GM13977 (cell line): Measurements from ENCODE around the gene HTR2B.

Experiments used
- DNase-seq: peaks from one replicate; pipeline ENCODE4 v3.0.0; 2012; ENCODE audit warnings: low spot score
- CTCF ChIP-seq: IDR thresholded peaks from 2 replicates; pipeline ENCODE4 v1.5.1; 2012; ENCODE audit warnings: mild to moderate bottlenecking, control low read depth; ENCODE audit not compliant: insufficient read depth; ENCODE audit errors: extremely low read depth, missing control alignments
- in situ Hi-C: fragments of 300-500 bp; cut with MboI; formaldehyde crosslinking; loops from one replicate; pipeline ENCODE4 v1.12.0; 2022; ENCODE audit warnings: low sequenced_read_pairs, low pct_unique_long_range_greater_than_20kb, mixed read lengths, inconsistent platforms; ENCODE audit not compliant: unreplicated experiment

Gene HTR2B

GRCh38 chr2:231167745-231168459 lies 43.1 kb upstream of the HTR2B start:
- in situ Hi-C loops: no loop called here
- TF ChIP-seq CTCF: no peak
- no peak for DNase-seq

GRCh38 chr2:231163414-231164095 lies 38.7 kb upstream of the HTR2B start:
- in situ Hi-C loops: no loop called here
- no peak for DNase-seq

DNA sequence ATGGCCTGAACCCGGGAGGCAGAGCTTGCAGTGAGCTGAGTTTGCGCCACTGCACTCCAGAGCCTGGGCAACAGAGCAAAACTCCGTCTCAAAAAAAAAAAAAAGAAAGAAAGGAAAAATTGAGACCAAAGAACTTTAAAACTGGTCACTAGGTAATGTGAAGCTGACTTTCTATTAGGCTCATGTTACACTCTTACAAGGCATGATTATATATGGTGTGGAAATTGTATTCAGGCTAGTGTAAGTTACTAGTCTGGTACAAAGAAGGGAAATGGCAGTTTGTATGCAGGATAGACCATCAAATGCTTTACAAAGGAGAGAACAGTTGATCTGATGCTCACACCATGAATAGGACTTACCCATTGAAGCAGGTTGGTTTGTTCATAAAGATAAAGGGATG lies 38.2 kb upstream of the HTR2B start:
- TF ChIP-seq CTCF: no peak
- no peak for DNase-seq
- in situ Hi-C loops: no loop called here

More at GRCh38 chr2:231163414-231164095, 38.7 kb upstream of the HTR2B start:
- TF ChIP-seq CTCF: no peak

DNA sequence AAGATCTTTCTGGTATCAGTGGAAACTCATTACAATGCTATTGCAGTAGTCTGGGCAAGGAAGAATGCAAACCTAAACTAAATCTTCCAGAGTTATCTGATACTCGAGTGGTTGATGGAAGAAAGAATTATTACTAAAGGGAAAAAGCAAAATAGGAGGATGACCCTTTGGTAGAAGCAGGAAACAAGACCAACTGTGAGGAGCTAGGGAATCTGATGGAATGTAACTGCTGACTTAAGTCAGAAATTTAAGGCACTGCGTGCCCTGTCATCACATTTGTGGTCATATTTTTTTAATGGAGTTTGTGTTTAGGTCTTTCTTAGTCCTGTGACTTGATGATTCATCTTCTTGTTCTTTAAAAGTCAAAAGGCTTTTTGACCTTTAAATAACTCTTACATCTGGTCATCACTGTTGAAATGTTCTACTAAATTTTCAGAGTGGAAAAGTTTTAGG lies 37.1 kb upstream of the HTR2B start:
- TF ChIP-seq CTCF: no peak
- DNase-seq: no peak
- in situ Hi-C loops: no loop called here

DNA sequence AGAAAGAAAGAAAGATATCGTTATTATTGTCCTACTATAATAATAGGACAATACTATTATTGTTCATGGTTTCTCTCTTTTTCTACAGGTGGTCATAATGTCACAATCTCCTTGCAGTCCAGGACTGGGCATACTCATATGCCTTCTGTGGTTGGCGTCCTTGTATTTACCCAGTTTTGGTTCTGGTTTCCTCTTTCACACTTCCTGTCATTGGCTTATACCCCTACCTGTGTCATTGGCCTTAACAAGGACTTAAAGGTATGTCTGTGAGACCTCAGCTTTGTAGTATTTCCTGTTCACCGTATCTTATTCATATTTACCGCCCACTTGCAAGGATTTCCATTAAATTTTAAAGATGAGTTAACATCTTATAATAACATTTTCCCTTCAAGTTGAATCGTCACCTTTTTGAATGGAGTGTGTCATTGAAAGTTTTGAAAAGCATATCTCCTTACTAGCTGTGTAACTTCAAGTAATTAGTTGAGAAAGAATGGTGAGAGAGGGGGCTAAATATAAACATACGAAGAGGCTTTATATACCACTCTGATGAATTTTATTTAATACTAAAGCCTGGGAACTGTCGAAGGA lies 36.5 kb upstream of the HTR2B start:
- DNase-seq: no peak
- in situ Hi-C loops: no loop called here
- no peak for TF ChIP-seq CTCF

DNA sequence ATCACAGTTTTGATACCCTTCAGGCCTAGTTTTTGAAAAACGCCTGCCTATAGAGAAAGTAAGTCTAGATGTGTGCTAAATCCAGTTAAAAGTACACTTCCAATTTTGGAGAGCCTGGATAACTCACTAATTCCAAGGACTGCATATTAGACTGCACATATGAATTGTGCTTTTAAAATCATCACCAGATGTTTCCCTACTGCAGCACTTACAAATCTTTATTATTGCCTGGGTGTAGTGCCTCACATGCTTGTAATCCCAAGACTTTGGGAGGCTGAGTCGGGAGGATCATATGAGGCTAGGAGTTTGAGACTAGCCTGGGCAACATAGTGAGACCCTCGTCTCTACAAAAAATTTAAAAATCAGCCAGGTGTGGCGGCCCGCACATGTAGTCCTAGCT lies 35.9 kb upstream of the HTR2B start:
- no peak for DNase-seq
- in situ Hi-C loops: no loop called here
- no peak for TF ChIP-seq CTCF
